ENCODE results near the gene ABLIM1.

ABLIM1 gene

GRCh38 chr10:114584419-114584818 lies 73.7 kb downstream of the ABLIM1 start:
- no peak for DNase-seq (ENCODE audit: low read depth in 4 of 4, low spot score in 1 of 4)

- no peak for DNase-seq (ENCODE audit: low read depth in 4 of 4, low spot score in 1 of 4)
These were observed 77.0 kb downstream of the ABLIM1 start for GRCh38 chr10:114581071-114581470.

- no peak for DNase-seq (ENCODE audit: low read depth in 4 of 4, low spot score in 1 of 4)
These were observed 80.9 kb downstream of the ABLIM1 start for GRCh38 chr10:114577133-114577532.

- no peak for DNase-seq (ENCODE audit: low read depth in 4 of 4, low spot score in 1 of 4)
These were observed 81.4 kb downstream of the ABLIM1 start for GRCh38 chr10:114576716-114577115.

- DNase-seq (ENCODE audit: low read depth in 4 of 4, low spot score in 1 of 4), result no peak
These were observed 82.0 kb downstream of the ABLIM1 start for GRCh38 chr10:114576132-114576487.

- DNase-seq (ENCODE audit: low read depth in 4 of 4, low spot score in 1 of 4), result no peak
These were observed 82.5 kb downstream of the ABLIM1 start for GRCh38 chr10:114575417-114576131.

GRCh38 chr10:114573330-114574045 lies 84.6 kb downstream of the ABLIM1 start:
- no peak for DNase-seq (ENCODE audit: low read depth in 4 of 4, low spot score in 1 of 4)

- no peak for DNase-seq (ENCODE audit: low read depth in 4 of 4, low spot score in 1 of 4)
These were observed 86.6 kb downstream of the ABLIM1 start for GRCh38 chr10:114571316-114571999.

- no peak for DNase-seq (ENCODE audit: low read depth in 4 of 4, low spot score in 1 of 4)
These were observed 92.0 kb downstream of the ABLIM1 start for GRCh38 chr10:114566064-114566463.

- no peak for DNase-seq (ENCODE audit: low read depth in 4 of 4, low spot score in 1 of 4)
These were observed 93.0 kb downstream of the ABLIM1 start for GRCh38 chr10:114565066-114565465.

GRCh38 chr10:114561008-114561523 lies 97.0 kb downstream of the ABLIM1 start:
- no peak for DNase-seq (ENCODE audit: low read depth in 4 of 4, low spot score in 1 of 4)

GRCh38 chr10:114560144-114560543 lies 97.9 kb downstream of the ABLIM1 start:
- DNase-seq (ENCODE audit: low read depth in 4 of 4, low spot score in 1 of 4), result no peak

GRCh38 chr10:114559636-114560035 lies 98.4 kb downstream of the ABLIM1 start:
- DNase-seq (ENCODE audit: low read depth in 4 of 4, low spot score in 1 of 4), result no peak

- no peak for DNase-seq (ENCODE audit: low read depth in 4 of 4, low spot score in 1 of 4)
These were observed 100.2 kb downstream of the ABLIM1 start for GRCh38 chr10:114557854-114558253.

- no peak for DNase-seq (ENCODE audit: low read depth in 4 of 4, low spot score in 1 of 4)
These were observed 101.6 kb downstream of the ABLIM1 start for GRCh38 chr10:114556236-114557122.

- DNase-seq (ENCODE audit: low read depth in 4 of 4, low spot score in 1 of 4), result no peak
These were observed 104.6 kb downstream of the ABLIM1 start for GRCh38 chr10:114553436-114553835.

GRCh38 chr10:114552050-114552449 lies 106.0 kb downstream of the ABLIM1 start:
- no peak for DNase-seq (ENCODE audit: low read depth in 4 of 4, low spot score in 1 of 4)

GRCh38 chr10:114551636-114551972 lies 106.5 kb downstream of the ABLIM1 start:
- no peak for DNase-seq (ENCODE audit: low read depth in 4 of 4, low spot score in 1 of 4)

- DNase-seq (ENCODE audit: low read depth in 4 of 4, low spot score in 1 of 4), result no peak
These were observed 107.1 kb downstream of the ABLIM1 start for GRCh38 chr10:114550756-114551635.

GRCh38 chr10:114548662-114549061 lies 109.4 kb downstream of the ABLIM1 start:
- no peak for DNase-seq (ENCODE audit: low read depth in 4 of 4, low spot score in 1 of 4)
